Mesenteric fat pad (tissue), 1 donor: ENCODE results near the gene PATL2. TPM values are rescaled to one million over a fixed set of nuclear protein-coding genes. Genes with fewer than 3 reads are reported as not detected.
"Not testable (repeated sequence)": the region's sequence is repeated elsewhere in the genome, so short reads cannot be mapped to it uniquely, and the experiment has no call there.

Experiments
- DNase-seq: peaks from one replicate; pipeline ENCODE4 v3.0.0-alpha.2; 2020; ENCODE audit warnings: low spot score
- total RNA-seq: library from RNA; stranded (reverse); fragmentation: NEBNext Ultra II Directional; extraction: Animal tissue kit (Norgen Biotek cat#: 25700); gene quantifications from one replicate; pipeline ENCODE4 v1.2.1, GENCODE V29; 2021
- donor health status: DM: yes; HTN: yes; CAD: no.

Gene PATL2
- total RNA-seq, 1 donor from 2014 or later: 2.2 TPM

GRCh38 chr15:44720000-44720435, 8.9 kb upstream of the PATL2 start:
- DNase-seq: not testable (repeated sequence)

GRCh38 chr15:44719293-44719999, 8.3 kb upstream of the PATL2 start:
- no peak for DNase-seq

GRCh38 chr15:44718927-44719292, 7.8 kb upstream of the PATL2 start:
- no peak for DNase-seq

- DNase-seq: no peak
Measured at GRCh38 chr15:44718180-44718926, 7.2 kb upstream of the PATL2 start.

- DNase-seq: no peak
Measured at GRCh38 chr15:44716983-44717602, 6.0 kb upstream of the PATL2 start.

GRCh38 chr15:44715797-44716334, 4.7 kb upstream of the PATL2 start:
- no peak for DNase-seq

GRCh38 chr15:44715142-44715796, 4.1 kb upstream of the PATL2 start:
- no peak for DNase-seq

GRCh38 chr15:44713006-44713966, 2.2 kb upstream of the PATL2 start:
- no peak for DNase-seq

GRCh38 chr15:44712346-44713005, 1.4 kb upstream of the PATL2 start:
- no peak for DNase-seq

- no peak for DNase-seq
Measured at GRCh38 chr15:44711743-44712345, 721 bp upstream of the PATL2 start.

- DNase-seq: no peak
Measured at GRCh38 chr15:44710236-44711095, 657 bp downstream of the PATL2 start.

- DNase-seq: no peak
Measured at GRCh38 chr15:44706946-44707636, 4.0 kb downstream of the PATL2 start.

GRCh38 chr15:44706401-44706800, 4.7 kb downstream of the PATL2 start:
- DNase-seq: no peak

- no peak for DNase-seq
Measured at GRCh38 chr15:44705986-44706385, 5.1 kb downstream of the PATL2 start.

- DNase-seq: not testable (repeated sequence)
Measured at GRCh38 chr15:44700676-44701075, 10.4 kb downstream of the PATL2 start.

GRCh38 chr15:44698641-44699040, 12.5 kb downstream of the PATL2 start:
- DNase-seq: no peak

GRCh38 chr15:44697014-44697413, 14.1 kb downstream of the PATL2 start:
- DNase-seq: no peak

- DNase-seq: no peak
Measured at GRCh38 chr15:44695294-44695693, 15.8 kb downstream of the PATL2 start.
